ENCODE results near the gene ERRFI1. TPM values are rescaled to one million over a fixed set of nuclear protein-coding genes. Genes with fewer than 3 reads are reported as not detected.
A peak's percentile ranks its signal among the peaks of the same experiment; 100 is the strongest.

The ERRFI1 gene
- total RNA-seq, 4 donors from 2014 or later: 10.0 to 101 (median 70.0) TPM

- no peak overlapping the region for H3K27ac ChIP-seq
- intact Hi-C loops (cut with DNase I; ENCODE audit: low total_unique reads) (no loop called here), in situ Hi-C loops (cut with MboI; ENCODE audit: low pct_ligation_motif_present in 1 of 4, low pct_unique_long_range_greater_than_20kb in 1 of 4, low sequenced_read_pairs in 3 of 4) (no loop called here)
- TF ChIP-seq POLR2AphosphoS5 (IDR thresholded peaks at IDR 0.05) (no peak), EP300 (IDR thresholded peaks at IDR 0.05; ENCODE audit: low read depth) (no peak), CTCF (IDR thresholded peaks at IDR 0.05) (no peak), POLR2A (IDR thresholded peaks at IDR 0.05) (no peak)
- no peaks in the 10 kb centered on the region for H3K36me3 ChIP-seq
- no peak overlapping the region for H3K4me3 ChIP-seq
- DNase-seq: no peak
- H3K4me1 ChIP-seq: peaks cover 3 to 16% (median 6%) of the 10 kb centered on the region in 4 donors
- WGBS, 2 donors (ENCODE audit: low coverage in 1 of 2): 81 to 87% methylated on average over 4 of the region's 4 CpGs
- no peaks in the 10 kb centered on the region for H3K27me3 ChIP-seq
- H3K9me3 ChIP-seq: no peaks in the 10 kb centered on the region
These were observed 39.3 kb upstream of the ERRFI1 start for GRCh38 chr1:8065369-8065768.

GRCh38 chr1:8063298-8064036 lies 37.4 kb upstream of the ERRFI1 start:
- 58 to 69% methylated on average over 5 to 7 of the region's 7 CpGs for WGBS, 2 donors (ENCODE audit: low coverage in 1 of 2)
- Histone ChIP-seq H3K27ac (peak overlapping the region in 3 of 4 donors; percentile 5 to 41 (median 28)), H3K4me3 (no peak overlapping the region), H3K36me3 (no peaks in the 10 kb centered on the region), H3K9me3 (no peaks in the 10 kb centered on the region), H3K27me3 (no peaks in the 10 kb centered on the region), H3K4me1 (peaks cover 0 to 11% (median 5%) of the 10 kb centered on the region in 4 donors)
- DNase-seq: no peak
- TF ChIP-seq CTCF (IDR thresholded peaks at IDR 0.05) (no peak), EP300 (IDR thresholded peaks at IDR 0.05; ENCODE audit: low read depth) (no peak), POLR2A (IDR thresholded peaks at IDR 0.05) (no peak)
- in situ Hi-C loops (cut with MboI; ENCODE audit: low pct_ligation_motif_present in 1 of 4, low pct_unique_long_range_greater_than_20kb in 1 of 4, low sequenced_read_pairs in 3 of 4) (no loop called here), intact Hi-C loops (cut with DNase I; ENCODE audit: low total_unique reads) (no loop called here)

GRCh38 chr1:8062861-8063260 lies 36.8 kb upstream of the ERRFI1 start:
- in situ Hi-C loops (cut with MboI; ENCODE audit: low pct_ligation_motif_present in 1 of 4, low pct_unique_long_range_greater_than_20kb in 1 of 4, low sequenced_read_pairs in 3 of 4): no loop called here
- H3K4me3 ChIP-seq: no peak overlapping the region
- no peaks in the 10 kb centered on the region for H3K27me3 ChIP-seq
- WGBS, 2 donors (ENCODE audit: low coverage in 1 of 2): 79% methylated on average over 4 of the region's 4 CpGs; no CpG with 5 or more reads in 1 of the 2 donors
- H3K9me3 ChIP-seq: no peaks in the 10 kb centered on the region
- H3K4me1 ChIP-seq: peaks cover 0 to 11% (median 5%) of the 10 kb centered on the region in 4 donors
- H3K36me3 ChIP-seq: no peaks in the 10 kb centered on the region
- H3K27ac ChIP-seq: peak overlapping the region in 3 of 4 donors; percentile 41 to 66 (median 62)
- intact Hi-C loops (cut with DNase I; ENCODE audit: low total_unique reads): no loop called here
- no peak for DNase-seq
- no peak for TF ChIP-seq CTCF (IDR thresholded peaks at IDR 0.05)
- no peak for TF ChIP-seq POLR2AphosphoS5 (IDR thresholded peaks at IDR 0.05)
- no peak for TF ChIP-seq POLR2A (IDR thresholded peaks at IDR 0.05)
- no peak for TF ChIP-seq EP300 (IDR thresholded peaks at IDR 0.05; ENCODE audit: low read depth)

GRCh38 chr1:8061673-8062386 lies 35.7 kb upstream of the ERRFI1 start:
- DNase-seq: no peak
- Histone ChIP-seq H3K4me1 (peaks cover 0 to 11% (median 5%) of the 10 kb centered on the region in 4 donors), H3K4me3 (no peak overlapping the region), H3K9me3 (no peaks in the 10 kb centered on the region), H3K27ac (peak overlapping the region; percentile 53 to 76 (median 64)), H3K27me3 (no peaks in the 10 kb centered on the region), H3K36me3 (no peaks in the 10 kb centered on the region)
- in situ Hi-C loops (cut with MboI; ENCODE audit: low pct_ligation_motif_present in 1 of 4, low pct_unique_long_range_greater_than_20kb in 1 of 4, low sequenced_read_pairs in 3 of 4): no loop called here
- intact Hi-C loops (cut with DNase I; ENCODE audit: low total_unique reads): no loop called here
- WGBS, 2 donors (ENCODE audit: low coverage in 1 of 2): 74 to 85% methylated on average over 9 to 11 of the region's 11 CpGs
- TF ChIP-seq EP300 (IDR thresholded peaks at IDR 0.05; ENCODE audit: low read depth): no peak
- TF ChIP-seq POLR2A (IDR thresholded peaks at IDR 0.05): no peak
- TF ChIP-seq POLR2AphosphoS5 (IDR thresholded peaks at IDR 0.05): no peak
- peak in 1 of 5 experiments; percentile 11 for TF ChIP-seq CTCF (IDR thresholded peaks at IDR 0.05)
